HepG2 (cell line): Measurements from ENCODE around the gene CD48. TPM values are rescaled to one million over a fixed set of nuclear protein-coding genes. Genes with fewer than 3 reads are reported as not detected.

Source experiments
- ATAC-seq: fragments of 200-7000 bp; cut with Tn5 transposase; 3 replicates; pipeline ENCODE4 v1.9.1; 2020; ENCODE audit warnings: mild to moderate bottlenecking, moderate library complexity
- BruUV-seq: library from RNA; stranded (reverse); fragments of 400-500 nt; replicated peaks from 2 replicates; lab custom pipeline; 2021; lab: Mats Ljungman, UMichigan
- CTCF ChIA-PET: fragments of 300-600 bp; formaldehyde crosslinking; extraction: SDS; loops from one replicate; lab custom pipeline; 2021; ENCODE audit warnings: low total read pairs, inconsistent platforms, low intra/inter-chr PET ratio; lab: Yijun Ruan, JAX
- POLR2A ChIA-PET: fragments of 350-600 bp; sonication (Branson Sonifier 250); formaldehyde crosslinking; loops from one replicate; lab custom pipeline; 2020; ENCODE audit warnings: antibody characterized with exemption, inconsistent platforms; lab: Yijun Ruan, JAX
- DNase-seq: peaks from one replicate; pipeline ENCODE4 v3.0.0-alpha.2; 2015; ENCODE audit warnings: low spot score
- FAIRE-seq: peaks from 3 replicates; lab custom pipeline; 2011; peaks lifted over from hg19 to GRCh38; lab: Jason Lieb, UNC
- H2AFZ ChIP-seq: one replicate; pipeline ENCODE4 v1.6.1; 2011; ENCODE audit warnings: low read length, inconsistent platforms
- H3K27ac ChIP-seq: fragments of 300-600 bp; 3 replicates; pipeline ENCODE4 v1.8.0; 2011; ENCODE audit warnings: mixed run types, mild to moderate bottlenecking, mixed read lengths, low read length, inconsistent platforms; ENCODE audit not compliant: insufficient read depth; ENCODE audit errors: extremely low read length
- H3K27me3 ChIP-seq, 2 experiments: fragments of 200-600 bp in 1 of 2; 2 replicates in 1 of 2; 3 replicates in 1 of 2; pipeline versions ENCODE4 v1.6.0 to v1.8.0; 2011; ENCODE audit warnings: low read length in 2 of 2, mild to moderate bottlenecking in 2 of 2, moderate library complexity in 2 of 2, inconsistent platforms in 1 of 2; ENCODE audit not compliant: insufficient read depth in 2 of 2, control insufficient read depth in 1 of 2
- H3K36me3 ChIP-seq, 2 experiments: fragments of 200-600 bp in 1 of 2; replicated peaks in 1 of 2; 2 replicates in 1 of 2; 3 replicates in 1 of 2; pipeline versions ENCODE4 v1.5.1 to v1.8.0; 2011; ENCODE audit warnings: low read length in 2 of 2, inconsistent platforms in 1 of 2; ENCODE audit not compliant: insufficient read depth in 2 of 2, control insufficient read depth in 1 of 2
- H3K4me1 ChIP-seq: 2 replicates; pipeline ENCODE4 v1.5.1; 2012; ENCODE audit warnings: low read length, inconsistent platforms; ENCODE audit not compliant: insufficient read depth
- H3K4me2 ChIP-seq: 2 replicates; pipeline ENCODE4 v1.6.0; 2011; ENCODE audit warnings: low read depth, low read length, inconsistent platforms
- H3K4me3 ChIP-seq, 3 experiments: fragments of 200-600 bp in 1 of 3; sonication (generic), shearing (Covaris generic) in 1 of 3; replicated peaks in 1 of 3; 2 replicates each; pipeline ENCODE4 v1.5.1; 2011 to 2016; ENCODE audit warnings: low read length in 3 of 3, inconsistent platforms in 2 of 3, low read depth in 2 of 3, mild to moderate bottlenecking in 2 of 3, control low read depth in 1 of 3, mixed read lengths in 1 of 3; ENCODE audit not compliant: insufficient read depth in 1 of 3
- H3K79me2 ChIP-seq: one replicate; pipeline ENCODE4 v1.6.1; 2011; ENCODE audit warnings: low read length, inconsistent platforms; ENCODE audit not compliant: insufficient read depth
- H3K9ac ChIP-seq: 2 replicates; pipeline ENCODE4 v1.6.0; 2011; ENCODE audit warnings: mild to moderate bottlenecking, low read depth, low read length, inconsistent platforms; ENCODE audit not compliant: insufficient read depth
- H3K9me3 ChIP-seq: 2 replicates; pipeline ENCODE4 v1.5.1; 2012; ENCODE audit warnings: mild to moderate bottlenecking, low read length
- H4K20me1 ChIP-seq: 2 replicates; pipeline ENCODE4 v1.6.0; 2011; ENCODE audit warnings: inconsistent platforms, mild to moderate bottlenecking, low read length, moderate library complexity; ENCODE audit not compliant: insufficient read depth
- AHDC1 ChIP-seq: sonication (generic); formaldehyde crosslinking; IDR thresholded peaks from 2 replicates; pipeline ENCODE4 v1.5.1; 2020; ENCODE audit warnings: mild to moderate bottlenecking, missing genetic modification reagents, borderline replicate concordance
- GATAD1 ChIP-seq: IDR thresholded peaks from 2 replicates; pipeline ENCODE4 v1.6.1; 2016; ENCODE audit warnings: missing genetic modification reagents, missing compliant biosample characterization
- IRF9 ChIP-seq: sonication (generic); formaldehyde crosslinking; IDR thresholded peaks from 2 replicates; pipeline ENCODE4 v1.8.0; 2022; ENCODE audit warnings: missing genetic modification reagents, mild to moderate bottlenecking, borderline replicate concordance
- LCORL ChIP-seq, 2 experiments: fragments of 450-650 bp in 1 of 2; sonication (generic) in 1 of 2; formaldehyde crosslinking in 1 of 2; IDR thresholded peaks; 2 replicates each; pipeline versions ENCODE4 v1.5.0 to v1.6.1; 2017 to 2020; ENCODE audit warnings: antibody characterized with exemption in 1 of 2, missing genetic modification reagents in 1 of 2
- MIXL1 ChIP-seq: IDR thresholded peaks from 2 replicates; pipeline ENCODE4 v1.6.1; 2016
- PAX8 ChIP-seq: sonication (generic); formaldehyde crosslinking; IDR thresholded peaks from 2 replicates; pipeline ENCODE4 v1.8.0; 2022; ENCODE audit warnings: mild to moderate bottlenecking, missing genetic modification reagents, borderline replicate concordance
- SIN3A ChIP-seq: IDR thresholded peaks from 2 replicates; pipeline ENCODE4 v1.6.1; 2011; ENCODE audit warnings: low read depth, mild to moderate bottlenecking, control low read depth, low read length, borderline replicate concordance
- ZNF343 ChIP-seq: sonication (generic); formaldehyde crosslinking; IDR thresholded peaks from 2 replicates; pipeline ENCODE4 v1.4.0; 2020; ENCODE audit warnings: mild to moderate bottlenecking, missing genetic modification reagents
- ZNF460 ChIP-seq: sonication (generic); formaldehyde crosslinking; IDR thresholded peaks from 2 replicates; pipeline ENCODE4 v1.5.1; 2020; ENCODE audit warnings: missing genetic modification reagents, mild to moderate bottlenecking, borderline replicate concordance
- in situ Hi-C: cut with HindIII; loops from 2 replicates; pipeline ENCODE4 v1.10.0; 2017; ENCODE audit warnings: low pct_unique_long_range_greater_than_20kb; ENCODE audit not compliant: extremely low pct_ligation_motif_present
- intact Hi-C: fragments of 100-400 bp; cut with micrococcal nuclease; formaldehyde crosslinking; loops from one replicate; pipeline ENCODE4 v1.10.0; 2022; ENCODE audit not compliant: unreplicated experiment
- polyA plus RNA-seq, 8 experiments: library from polyadenylated mRNA; depleted of rRNA in 3 of 8; stranded (reverse) in 7 of 8; unstranded in 1 of 8; fragments of >200 nt; fragmentation: Illumina TruSeq in 4 of 8; extraction: Trizol in 4 of 8; gene quantifications; 2 replicates each; pipeline versions ENCODE4 v1.2.1 to v1.2.3, GENCODE V29; 2011 to 2016; ENCODE audit warnings: low read depth in 4 of 8, missing spikeins in 1 of 8, mixed read lengths in 1 of 8; ENCODE audit not compliant: insufficient read depth in 1 of 8
- total RNA-seq, 5 experiments: library from RNA; depleted of rRNA; stranded (reverse); fragments of >200 nt; fragmentation: Illumina TruSeq; extraction: Trizol; gene quantifications; 2 replicates each; pipeline ENCODE4 v1.2.3, GENCODE V29; 2016; ENCODE audit warnings: low read depth in 1 of 5

Gene CD48
- total and polyA plus RNA-seq, 2 of the 13 experiments (the other 11 are each of a cell fraction or from before 2014, with no cell fraction given), result not detected

- POLR2A ChIA-PET, result no interaction called here
- BruUV-seq, result no TSS peak
- in situ Hi-C loops (no loop called here), intact Hi-C loops (no loop called here)
- Histone ChIP-seq H3K36me3 (no peaks in the 10 kb centered on the region), H3K79me2 (no peaks in the 10 kb centered on the region), H3K9ac (no peak overlapping the region), H3K27ac (no peak overlapping the region), H2AFZ (no peak overlapping the region), H3K4me1 (no peaks in the 10 kb centered on the region), H3K4me3 (no peak overlapping the region), H3K4me2 (no peak overlapping the region), H3K9me3 (no peaks in the 10 kb centered on the region), H4K20me1 (no peaks in the 10 kb centered on the region), H3K27me3 (peaks cover 2 to 4% of the 10 kb centered on the region in 2 experiments; a peak in 3 of 5 replicates)
- no peak for DNase-seq
- no peak for FAIRE-seq
- TF ChIP-seq IRF9 (no peak), ZNF460 (no peak), ZNF343 (CRISPR knock-in tag) (no peak), AHDC1 (CRISPR knock-in tag) (no peak), MIXL1 (no peak), SIN3A (no peak), GATAD1 (CRISPR knock-in tag) (no peak), PAX8 (CRISPR knock-in tag) (no peak), LCORL (IDR thresholded peaks at IDR 0.05) (no peak), LCORL (CRISPR knock-in tag; IDR thresholded peaks at IDR 0.05) (no peak)
- no peak for ATAC-seq
- CTCF ChIA-PET, result no interaction called here
Observed at GRCh38 chr1:160753594-160753993, 42.0 kb upstream of the CD48 start.
